GM12865 (cell line): Measurements from ENCODE around the gene DPP3.
A peak's percentile ranks its signal among the peaks of the same experiment; 100 is the strongest.

Experiments used
- DNase-seq: peaks from one replicate; pipeline ENCODE4 v3.0.0; 2010; ENCODE audit warnings: low read depth
- H3K4me3 ChIP-seq: 2 replicates; pipeline ENCODE4 v1.5.1; 2011; ENCODE audit warnings: mild to moderate bottlenecking, low read depth, low read length, control low read depth
- TF ChIP-seq, protein P1 (sequence below): IDR thresholded peaks from 2 replicates; pipeline ENCODE4 v1.5.1; 2011; ENCODE audit warnings: low read length, control low read depth, low read depth, inconsistent platforms; ENCODE audit not compliant: insufficient read depth; ENCODE audit errors: missing control alignments

The DPP3 gene

DNA sequence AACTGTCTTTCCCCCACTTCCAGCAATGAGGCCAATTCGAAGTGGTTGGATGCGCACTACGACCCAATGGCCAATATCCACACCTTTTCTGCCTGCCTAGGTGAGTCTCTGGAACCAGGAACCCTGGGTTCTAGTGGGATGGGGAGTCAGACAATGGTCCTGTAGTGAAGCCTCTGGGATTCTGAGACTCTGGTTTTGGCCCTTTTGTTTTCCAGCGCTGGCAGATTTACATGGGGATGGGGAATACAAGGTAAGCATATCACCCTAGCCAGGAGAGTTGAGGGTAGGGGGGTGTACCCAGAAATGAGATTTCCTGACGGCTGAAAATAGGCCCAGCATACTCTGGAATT is 30.7 kb downstream of the DPP3 start:
- DNase-seq = no peak
- TF ChIP-seq, protein P1, sequence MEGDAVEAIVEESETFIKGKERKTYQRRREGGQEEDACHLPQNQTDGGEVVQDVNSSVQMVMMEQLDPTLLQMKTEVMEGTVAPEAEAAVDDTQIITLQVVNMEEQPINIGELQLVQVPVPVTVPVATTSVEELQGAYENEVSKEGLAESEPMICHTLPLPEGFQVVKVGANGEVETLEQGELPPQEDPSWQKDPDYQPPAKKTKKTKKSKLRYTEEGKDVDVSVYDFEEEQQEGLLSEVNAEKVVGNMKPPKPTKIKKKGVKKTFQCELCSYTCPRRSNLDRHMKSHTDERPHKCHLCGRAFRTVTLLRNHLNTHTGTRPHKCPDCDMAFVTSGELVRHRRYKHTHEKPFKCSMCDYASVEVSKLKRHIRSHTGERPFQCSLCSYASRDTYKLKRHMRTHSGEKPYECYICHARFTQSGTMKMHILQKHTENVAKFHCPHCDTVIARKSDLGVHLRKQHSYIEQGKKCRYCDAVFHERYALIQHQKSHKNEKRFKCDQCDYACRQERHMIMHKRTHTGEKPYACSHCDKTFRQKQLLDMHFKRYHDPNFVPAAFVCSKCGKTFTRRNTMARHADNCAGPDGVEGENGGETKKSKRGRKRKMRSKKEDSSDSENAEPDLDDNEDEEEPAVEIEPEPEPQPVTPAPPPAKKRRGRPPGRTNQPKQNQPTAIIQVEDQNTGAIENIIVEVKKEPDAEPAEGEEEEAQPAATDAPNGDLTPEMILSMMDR = no peak
- peak overlapping the region; percentile 87 for H3K4me3 ChIP-seq

DNA sequence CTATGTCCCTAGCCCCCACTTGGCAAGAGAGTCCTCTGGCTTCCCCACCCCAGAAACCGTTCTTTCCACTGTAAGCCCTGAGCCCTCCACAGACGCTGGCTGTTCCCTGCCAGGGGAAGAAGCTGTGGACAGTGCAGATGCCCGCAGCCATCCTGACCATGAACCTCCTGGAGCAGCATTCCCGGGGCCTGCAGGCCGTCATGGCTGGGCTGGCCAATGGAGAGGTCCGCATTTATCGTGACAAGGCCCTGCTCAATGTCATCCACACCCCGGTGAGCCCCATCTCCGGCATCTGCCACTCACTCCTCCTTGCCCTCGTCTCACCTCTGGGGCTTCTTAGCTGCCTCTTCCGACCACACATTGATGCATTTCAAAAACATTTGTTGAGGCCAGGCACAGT is 43.4 kb downstream of the DPP3 start:
- DNase-seq = no peak
- TF ChIP-seq, protein P1 = no peak

DNA sequence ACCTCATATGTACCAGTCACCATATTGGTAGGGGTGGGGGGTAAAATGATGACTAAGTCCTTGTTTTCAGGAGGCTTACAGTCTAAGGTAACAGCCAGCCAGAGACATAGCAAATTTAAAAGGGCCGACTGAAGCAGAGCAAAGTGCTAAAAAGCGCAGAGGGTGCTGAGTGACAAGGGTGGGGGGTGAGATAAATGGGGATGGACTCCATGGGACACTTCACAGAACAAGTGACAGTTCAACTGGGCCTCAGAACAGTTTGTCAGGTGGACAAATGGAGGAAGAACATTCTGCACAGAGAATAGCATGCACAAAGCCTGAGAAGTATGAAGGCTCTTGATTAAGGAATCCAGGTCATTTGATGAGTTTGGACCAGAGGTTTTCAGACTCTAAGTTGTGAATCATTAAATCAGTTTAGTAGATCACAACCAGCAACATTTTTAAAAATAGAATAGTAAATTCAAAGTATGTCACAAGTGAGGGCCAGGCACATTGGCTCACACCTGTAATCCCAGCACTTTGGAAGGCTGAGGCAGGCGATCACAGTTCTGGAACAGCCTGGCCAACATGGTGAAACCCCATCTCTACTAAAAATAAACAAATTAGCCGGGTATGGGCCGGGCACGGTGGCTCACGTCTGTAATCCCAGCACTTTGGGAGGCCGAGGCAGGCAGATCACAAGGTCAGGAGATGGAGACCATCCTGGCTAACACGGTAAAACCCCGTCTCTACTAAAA is 44.2 kb downstream of the DPP3 start:
- DNase-seq = no peak
- no peak overlapping the region for H3K4me3 ChIP-seq
- TF ChIP-seq, protein P1 = no peak

More for the DNA sequence above, 43.4 kb downstream of the DPP3 start:
- H3K4me3 ChIP-seq = no peak overlapping the region

DNA sequence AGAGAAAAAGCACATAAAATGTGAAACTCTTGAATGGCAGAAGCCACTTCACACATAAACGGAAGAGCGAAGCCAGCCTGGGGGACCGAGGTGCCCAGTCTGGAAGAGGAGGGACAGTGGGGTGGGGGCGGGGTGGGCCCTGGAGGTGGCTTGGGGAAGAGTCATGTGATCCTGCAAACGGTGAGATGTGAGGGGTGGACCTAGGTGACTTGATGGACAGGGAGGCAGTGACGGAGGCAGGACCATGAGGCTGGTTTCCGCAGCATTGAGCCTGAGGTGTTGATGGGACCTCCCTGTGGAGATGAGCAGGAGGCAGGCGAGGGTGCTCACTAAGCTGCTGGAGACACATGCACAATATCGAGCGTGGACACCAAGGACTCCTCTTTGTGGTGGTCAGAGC is 48.8 kb downstream of the DPP3 start:
- H3K4me3 ChIP-seq = no peak overlapping the region
- no peak for DNase-seq
- TF ChIP-seq, protein P1 = no peak

DNA sequence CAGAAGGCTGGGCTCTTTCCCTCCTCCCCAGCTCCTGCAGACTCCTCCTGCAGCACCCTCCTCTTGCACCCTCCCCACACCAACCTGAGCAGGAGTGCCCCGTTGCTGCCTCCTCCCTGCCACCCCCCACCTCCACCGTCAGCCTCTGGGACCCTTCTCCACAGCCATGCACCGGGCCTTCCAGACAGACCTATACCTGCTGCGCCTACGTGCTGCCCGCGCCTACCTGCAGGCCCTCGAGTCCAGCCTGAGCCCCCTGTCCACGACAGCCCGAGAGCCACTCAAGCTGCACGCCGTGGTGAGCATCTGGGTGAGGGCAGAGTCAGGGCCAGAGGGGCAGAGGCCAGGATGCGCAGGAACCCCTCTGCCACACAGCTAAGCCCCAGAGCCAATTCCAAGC is 49.4 kb downstream of the DPP3 start:
- H3K4me3 ChIP-seq = no peak overlapping the region
- TF ChIP-seq, protein P1 = no peak
- DNase-seq = no peak

DNA sequence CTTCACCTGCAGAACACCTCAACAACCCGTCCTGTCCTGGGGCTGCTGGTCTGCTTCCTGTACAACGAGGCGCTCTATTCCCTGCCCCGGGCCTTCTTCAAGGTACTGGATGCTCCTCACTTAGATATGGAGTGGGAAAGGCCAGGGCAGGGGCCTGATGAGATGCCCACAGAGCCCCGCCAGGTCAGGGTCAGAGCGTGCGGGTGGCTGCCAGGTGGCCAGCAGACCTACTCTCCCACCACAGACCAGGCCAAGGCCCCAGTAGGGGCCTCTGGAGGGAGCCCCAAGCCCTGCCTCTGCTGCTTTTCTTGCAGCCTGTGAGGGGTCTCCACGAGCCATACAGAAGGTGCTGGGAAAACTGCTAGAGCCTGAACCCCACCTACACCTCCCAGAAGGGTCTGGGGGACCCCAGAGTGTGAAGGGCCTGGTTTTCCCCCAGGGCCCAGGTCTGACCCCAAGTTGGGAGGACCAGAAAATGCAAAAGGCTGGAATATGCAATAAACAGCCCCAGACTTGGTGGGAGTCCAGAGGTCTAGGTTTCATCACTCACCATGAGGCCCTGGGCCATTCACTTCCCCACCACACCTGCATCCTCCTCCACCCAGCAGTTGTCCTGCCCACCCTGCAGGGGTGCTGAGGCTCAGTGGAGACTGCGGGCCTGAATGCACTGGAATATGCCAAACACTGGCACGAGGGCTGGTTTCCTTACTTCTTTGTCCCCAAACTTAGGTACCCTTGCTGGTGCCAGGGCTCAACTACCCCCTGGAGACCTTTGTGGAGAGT is 50.9 kb downstream of the DPP3 start:
- no peak for DNase-seq
- no peak overlapping the region for H3K4me3 ChIP-seq

More for the DNA sequence above, 50.9 kb downstream of the DPP3 start:
- TF ChIP-seq, protein P1 = no peak
